GM13976 (cell line): ENCODE measurements around the gene RHBDF2.

Experiments
- DNase-seq: peaks from one replicate; pipeline ENCODE4 v3.0.0; 2012; ENCODE audit warnings: low spot score
- in situ Hi-C: fragments of 300-500 bp; cut with MboI; formaldehyde crosslinking; loops from one replicate; pipeline ENCODE4 v1.12.0; 2022; ENCODE audit warnings: low sequenced_read_pairs, mixed read lengths, inconsistent platforms; ENCODE audit not compliant: unreplicated experiment
- TF ChIP-seq, protein P1 (sequence below): IDR thresholded peaks from 2 replicates; pipeline ENCODE4 v1.5.1; 2012; ENCODE audit warnings: borderline replicate concordance, mild to moderate bottlenecking; ENCODE audit not compliant: insufficient read depth; ENCODE audit errors: extremely low read depth, missing control alignments, control extremely low read depth

The RHBDF2 gene

DNA sequence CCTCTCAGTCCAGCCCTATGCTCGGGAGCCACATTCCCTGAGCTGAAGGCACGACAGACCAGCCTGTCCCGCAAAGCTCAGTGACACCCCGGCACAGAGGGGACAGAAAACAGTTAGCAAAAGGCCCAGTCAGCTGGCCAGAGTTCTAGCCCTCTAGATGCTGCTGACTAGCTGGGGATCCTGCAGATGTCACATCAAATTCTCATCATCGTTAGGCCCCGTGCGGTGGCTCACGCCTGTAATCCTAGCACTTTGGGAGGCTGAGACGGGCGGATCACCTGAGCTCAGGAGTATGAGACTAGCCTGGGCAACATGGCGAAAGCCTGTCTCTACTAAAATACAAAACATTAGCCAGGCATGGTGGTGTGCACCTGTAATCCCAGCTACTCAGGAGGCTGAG is 65.5 kb downstream of the RHBDF2 start:
- in situ Hi-C loops, result no loop called here
- no peak for DNase-seq
- TF ChIP-seq, protein P1, sequence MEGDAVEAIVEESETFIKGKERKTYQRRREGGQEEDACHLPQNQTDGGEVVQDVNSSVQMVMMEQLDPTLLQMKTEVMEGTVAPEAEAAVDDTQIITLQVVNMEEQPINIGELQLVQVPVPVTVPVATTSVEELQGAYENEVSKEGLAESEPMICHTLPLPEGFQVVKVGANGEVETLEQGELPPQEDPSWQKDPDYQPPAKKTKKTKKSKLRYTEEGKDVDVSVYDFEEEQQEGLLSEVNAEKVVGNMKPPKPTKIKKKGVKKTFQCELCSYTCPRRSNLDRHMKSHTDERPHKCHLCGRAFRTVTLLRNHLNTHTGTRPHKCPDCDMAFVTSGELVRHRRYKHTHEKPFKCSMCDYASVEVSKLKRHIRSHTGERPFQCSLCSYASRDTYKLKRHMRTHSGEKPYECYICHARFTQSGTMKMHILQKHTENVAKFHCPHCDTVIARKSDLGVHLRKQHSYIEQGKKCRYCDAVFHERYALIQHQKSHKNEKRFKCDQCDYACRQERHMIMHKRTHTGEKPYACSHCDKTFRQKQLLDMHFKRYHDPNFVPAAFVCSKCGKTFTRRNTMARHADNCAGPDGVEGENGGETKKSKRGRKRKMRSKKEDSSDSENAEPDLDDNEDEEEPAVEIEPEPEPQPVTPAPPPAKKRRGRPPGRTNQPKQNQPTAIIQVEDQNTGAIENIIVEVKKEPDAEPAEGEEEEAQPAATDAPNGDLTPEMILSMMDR, result no peak

DNA sequence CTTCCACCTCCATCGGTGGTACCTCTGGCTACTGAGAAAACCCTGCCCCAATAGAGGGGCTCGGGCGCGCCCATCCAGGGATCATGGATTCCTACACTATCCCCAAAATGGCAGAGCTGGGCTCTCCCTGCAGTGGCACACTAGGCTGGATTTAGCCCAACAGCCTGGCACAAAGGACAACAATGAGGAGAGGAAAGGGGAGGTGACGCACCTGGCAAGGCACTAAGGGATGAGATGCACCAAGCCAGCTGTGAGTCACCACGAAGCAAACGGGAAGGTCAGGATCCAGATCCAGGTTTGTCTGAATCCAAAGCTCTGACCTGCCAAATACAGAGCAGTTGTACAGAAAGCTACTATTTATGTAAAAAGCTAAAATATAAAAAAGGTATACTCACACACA is 66.4 kb downstream of the RHBDF2 start:
- in situ Hi-C loops, result no loop called here
- no peak for DNase-seq
- TF ChIP-seq, protein P1, result no peak

DNA sequence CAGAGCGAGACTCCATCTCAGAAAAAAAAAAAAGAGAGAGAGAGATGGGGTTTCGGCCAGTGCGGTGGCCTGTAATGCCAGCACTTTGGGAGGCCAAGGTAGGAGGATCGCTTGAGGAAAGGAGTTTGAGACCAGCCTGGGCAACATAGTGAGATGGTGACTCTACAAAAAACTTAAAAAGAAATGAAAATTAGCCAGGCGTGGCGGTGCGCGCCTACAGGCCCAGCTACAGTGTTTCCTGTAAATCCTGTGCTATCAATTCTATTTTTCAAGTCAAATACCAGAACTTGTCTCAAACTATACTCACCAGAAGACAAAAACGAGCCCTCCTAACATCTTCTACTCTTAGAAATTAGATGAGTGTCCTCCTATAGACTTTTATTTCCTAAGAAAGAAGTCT is 67.5 kb downstream of the RHBDF2 start:
- in situ Hi-C loops, result no loop called here

DNA sequence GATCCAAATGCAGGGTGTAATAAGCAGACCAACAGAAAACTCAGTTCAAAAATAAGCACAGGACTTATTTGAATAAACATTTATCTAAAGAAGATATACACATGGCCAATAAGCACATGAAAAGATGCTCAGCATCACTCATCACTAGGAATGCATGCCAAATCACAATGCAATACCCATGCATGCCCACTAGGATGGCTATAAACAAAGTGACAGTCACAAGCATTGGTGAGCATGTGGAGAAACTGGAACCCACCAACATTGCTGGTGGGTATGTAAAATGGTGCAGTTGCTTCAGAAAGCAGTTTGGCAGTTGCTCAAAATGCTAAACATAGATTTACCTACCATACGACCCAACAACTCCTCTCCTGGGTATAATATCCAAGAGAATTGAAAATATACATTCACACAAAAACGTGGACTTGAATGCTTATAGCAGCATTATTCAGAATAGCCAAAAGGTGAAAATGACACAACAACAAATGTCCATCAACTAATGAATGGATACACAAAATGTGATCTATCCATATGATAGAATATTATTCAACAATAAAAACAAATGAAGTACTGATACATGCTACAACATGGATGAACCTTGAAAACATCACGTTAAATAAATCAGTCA is 68.4 kb downstream of the RHBDF2 start:
- DNase-seq, result no peak
- in situ Hi-C loops, result no loop called here
- TF ChIP-seq, protein P1, result no peak

More for the DNA sequence above, 67.5 kb downstream of the RHBDF2 start:
- no peak for DNase-seq
- TF ChIP-seq, protein P1, result no peak

DNA sequence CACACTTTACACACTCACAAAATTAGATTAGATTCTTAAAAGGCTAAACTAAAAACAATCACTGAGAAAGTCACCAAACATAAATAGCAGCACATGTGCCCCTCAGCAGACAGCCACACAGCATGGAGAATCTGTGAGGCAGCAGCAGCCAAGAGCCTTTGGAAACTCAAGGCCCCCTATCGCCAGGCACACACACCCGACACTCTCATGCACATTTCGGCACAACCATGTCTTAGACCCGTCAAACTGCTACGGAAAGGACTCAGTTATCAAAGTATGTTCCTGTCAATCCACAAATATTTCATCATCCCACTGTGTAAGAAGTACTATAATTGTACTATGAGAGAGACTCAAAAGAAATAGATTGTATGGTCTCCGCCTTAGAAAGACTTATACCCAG is 69.2 kb downstream of the RHBDF2 start:
- TF ChIP-seq, protein P1, result no peak
- in situ Hi-C loops, result no loop called here
- no peak for DNase-seq

DNA sequence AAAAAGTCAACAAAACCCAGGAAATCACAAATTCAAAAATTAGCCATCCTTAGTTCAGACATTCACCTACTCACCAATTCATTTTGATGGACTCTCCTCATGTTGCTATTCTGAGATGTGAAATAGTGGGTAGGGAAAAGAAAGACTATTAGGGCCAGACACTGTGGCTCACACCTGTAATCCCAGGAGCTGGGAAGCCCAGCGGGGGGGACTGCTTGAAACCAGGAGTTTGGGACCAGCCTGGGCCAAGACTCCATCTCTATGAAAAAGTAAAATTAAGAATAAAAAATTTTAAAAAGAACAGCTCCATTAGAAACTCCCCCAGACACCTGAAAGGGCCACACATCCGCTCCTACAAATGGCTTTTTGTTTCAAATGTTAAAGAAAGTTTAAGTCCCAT is 69.7 kb downstream of the RHBDF2 start:
- TF ChIP-seq, protein P1, result no peak
- no peak for DNase-seq
- in situ Hi-C loops, result no loop called here

DNA sequence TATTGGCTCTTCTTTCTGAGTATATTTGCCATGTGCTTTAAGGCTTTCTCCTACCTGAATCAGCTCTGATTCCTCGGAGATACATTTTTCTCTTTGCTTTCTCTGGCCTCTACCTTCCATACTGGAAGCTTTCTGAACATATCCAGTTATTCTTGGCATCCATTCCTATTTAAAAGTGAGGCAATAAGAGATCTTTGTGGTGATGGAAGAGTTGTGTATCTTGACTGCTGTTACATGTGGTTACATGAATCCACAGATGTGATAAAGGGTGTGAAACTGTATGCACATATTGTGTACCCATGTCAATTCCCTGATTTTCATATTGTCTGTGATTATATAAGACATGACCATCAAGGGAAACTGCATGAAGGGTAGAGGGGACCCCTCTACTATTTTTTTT is 72.7 kb downstream of the RHBDF2 start:
- in situ Hi-C loops, result no loop called here

More for the DNA sequence above, 72.7 kb downstream of the RHBDF2 start:
- TF ChIP-seq, protein P1, result no peak
- no peak for DNase-seq
